Measurements from ENCODE around the gene MLLT6. TPM values are rescaled to one million over a fixed set of nuclear protein-coding genes. Genes with fewer than 3 reads are reported as not detected.

MLLT6 gene
- total and polyA plus RNA-seq, 2 of the 13 experiments (the other 11 are each of a cell fraction or from before 2014, with no cell fraction given) = 50.7 to 69.5 TPM

- TF ChIP-seq TFAP4 (IDR thresholded peaks at IDR 0.05; ENCODE audit: borderline replicate concordance, low read depth) (no peak), ZNF124 (CRISPR knock-in tag; IDR thresholded peaks at IDR 0.05) (peak; percentile 76), CEBPG (CRISPR knock-in tag; IDR thresholded peaks at IDR 0.05) (peak; percentile 22; the same call in 1 of the 2 replicates), KAT8 (CRISPR knock-in tag; IDR thresholded peaks at IDR 0.05) (peak; percentile 58; the same call in 1 of the 2 replicates), ZNF431 (CRISPR knock-in tag; IDR thresholded peaks at IDR 0.05; ENCODE audit: borderline replicate concordance, low read depth) (no peak), ZNF704 (CRISPR knock-in tag; IDR thresholded peaks at IDR 0.05; ENCODE audit: borderline replicate concordance) (peak; percentile 42; the same call in 1 of the 2 replicates), ZNF761 (CRISPR knock-in tag; conservative IDR thresholded peaks at IDR 0.05) (0 out of 2 replicates have a peak, but pooled peaks have one; percentile 51), ZNF10 (CRISPR knock-in tag; IDR thresholded peaks at IDR 0.05; ENCODE audit: borderline replicate concordance, low read depth) (no peak), GABPA (IDR thresholded peaks at IDR 0.05; ENCODE audit: low read depth, low read length) (no peak), GABPA (CRISPR knock-in tag; IDR thresholded peaks at IDR 0.05; ENCODE audit: low read depth) (peak; percentile 61), ZMYM3 (CRISPR knock-in tag; IDR thresholded peaks at IDR 0.05) (0 out of 2 replicates have a peak, but pooled peaks have one; percentile 35), SIX4 (CRISPR knock-in tag; IDR thresholded peaks at IDR 0.05) (0 out of 2 replicates have a peak, but pooled peaks have one; percentile 41), RFXANK (CRISPR knock-in tag; IDR thresholded peaks at IDR 0.05) (no peak), ZXDC (CRISPR knock-in tag; IDR thresholded peaks at IDR 0.05) (0 out of 2 replicates have a peak, but pooled peaks have one; percentile 37), TARDBP (CRISPR knock-in tag; IDR thresholded peaks at IDR 0.05) (peak; percentile 96), ZNF850 (CRISPR knock-in tag; conservative IDR thresholded peaks at IDR 0.05) (no peak), PAXIP1 (CRISPR knock-in tag; conservative IDR thresholded peaks at IDR 0.05) (peak; percentile 68), POLR2G (IDR thresholded peaks at IDR 0.05; ENCODE audit: low read depth, low read length) (peak; percentile 81), ASH2L (IDR thresholded peaks at IDR 0.05; ENCODE audit: insufficient read length, low read depth, low read length) (peak; percentile 84), ZNF775 (CRISPR knock-in tag; IDR thresholded peaks at IDR 0.05; ENCODE audit: borderline replicate concordance) (0 out of 2 replicates have a peak, but pooled peaks have one; percentile 39), ZNF570 (CRISPR knock-in tag; IDR thresholded peaks at IDR 0.05; ENCODE audit: borderline replicate concordance) (no peak)
Observed at GRCh38 chr17:38730526-38731379, 25.7 kb downstream of the MLLT6 start (continued).

Measured in HepG2 (cell line).